Amniotic epithelial cell (primary cell): ENCODE measurements around the gene INPP4A.
A peak's percentile ranks its signal among the peaks of the same experiment; 100 is the strongest.

Source experiments
- DNase-seq: peaks from one replicate; pipeline ENCODE4 v3.0.0-alpha.2; 2010; ENCODE audit warnings: low read depth

INPP4A gene

DNA sequence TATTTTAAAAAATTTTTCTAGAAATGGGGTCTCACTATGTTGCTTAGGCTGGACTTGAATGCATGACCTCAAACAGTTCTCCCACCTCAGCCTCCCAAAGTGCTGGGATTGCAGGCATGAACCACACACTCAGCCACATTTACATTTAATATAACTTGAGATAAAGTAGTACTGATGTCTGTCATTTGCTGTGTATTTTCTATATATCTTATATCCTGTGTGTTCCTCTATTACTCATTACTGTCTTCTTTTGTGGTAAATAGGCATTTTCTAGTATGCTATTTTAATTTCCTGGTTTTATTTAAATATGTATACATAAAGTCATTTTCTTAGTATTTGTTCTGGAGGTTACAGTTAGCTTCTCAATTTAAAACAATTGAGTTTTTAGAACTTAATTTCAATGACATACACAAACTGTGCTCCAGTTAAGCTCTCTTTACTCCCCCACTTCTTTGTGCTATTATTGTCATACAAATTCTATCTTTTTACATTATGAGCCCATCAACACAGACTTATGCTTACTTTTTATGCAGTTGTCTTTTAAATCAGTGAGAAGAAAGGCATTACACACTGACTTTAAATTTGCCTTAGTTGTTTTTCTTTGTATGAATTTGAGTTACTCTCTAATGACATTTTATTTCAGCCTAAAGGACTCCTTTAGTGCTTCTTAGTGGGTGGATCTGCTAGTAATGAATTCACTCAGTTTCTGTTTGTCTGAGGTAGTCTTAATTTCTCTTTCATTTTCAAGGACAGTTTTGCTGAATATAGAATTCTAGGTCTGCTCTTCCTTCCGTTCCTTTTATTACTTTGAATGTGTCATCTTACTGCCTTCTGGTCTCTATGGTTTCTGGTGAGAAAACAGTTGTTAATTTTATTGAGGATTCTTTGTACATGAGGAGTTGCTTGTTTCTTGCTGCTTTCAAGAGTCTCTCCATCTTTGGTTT is 6.2 kb upstream of the INPP4A start:
- no peak for DNase-seq

DNA sequence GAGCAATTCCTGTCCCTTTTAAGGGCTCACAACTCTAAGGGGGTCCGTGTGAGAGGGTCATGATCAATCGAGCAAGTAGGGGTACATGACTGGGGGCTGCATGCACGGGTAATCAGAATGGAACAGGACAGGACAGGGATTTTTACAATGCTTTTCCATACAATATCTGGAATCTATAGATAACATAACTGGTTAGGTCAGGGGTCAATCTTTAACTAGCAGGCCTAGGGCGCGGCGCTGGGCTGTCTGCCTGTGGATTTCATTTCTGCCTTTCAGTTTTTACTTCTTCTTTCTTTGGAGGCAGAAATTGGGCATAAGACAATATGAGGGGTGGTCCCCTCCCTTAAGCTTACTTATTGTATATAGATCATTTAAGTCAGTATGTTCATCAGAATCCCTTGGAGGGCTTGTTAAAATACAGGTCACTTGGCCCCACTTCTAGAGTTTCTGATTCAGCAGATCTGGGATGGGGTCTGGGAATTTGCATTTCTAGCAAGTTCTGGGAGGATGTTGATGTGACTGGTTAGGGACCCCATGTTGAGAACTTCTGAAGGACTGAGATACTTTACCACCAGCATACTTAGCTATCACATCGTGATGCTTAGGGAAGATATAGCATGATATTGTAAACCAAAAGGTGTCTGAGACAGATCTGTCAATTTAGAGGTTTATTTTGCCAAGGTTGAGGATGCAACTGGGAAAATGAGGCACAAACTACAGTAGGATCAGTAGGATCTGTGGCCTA is 2.8 kb upstream of the INPP4A start:
- no peak for DNase-seq

DNA sequence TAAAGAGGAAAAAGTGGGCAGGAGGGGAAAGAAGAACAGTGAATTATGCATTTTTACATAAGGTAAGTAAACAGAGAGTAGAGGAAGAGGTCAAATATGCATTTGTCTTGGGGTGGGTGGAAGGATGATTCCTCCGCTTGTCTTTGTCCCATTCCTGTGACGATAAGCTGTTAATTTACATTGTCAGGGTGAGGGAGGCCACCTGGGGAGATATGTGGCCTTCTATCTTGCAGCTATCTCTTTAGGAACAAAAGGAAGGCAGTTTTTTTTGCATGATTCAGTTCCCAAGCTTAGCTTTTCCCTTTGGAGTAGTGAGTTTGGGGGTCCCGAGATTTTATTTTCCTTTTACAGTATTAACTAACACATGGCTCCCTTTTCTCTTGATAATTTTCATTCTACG is 2.2 kb upstream of the INPP4A start:
- no peak for DNase-seq

DNA sequence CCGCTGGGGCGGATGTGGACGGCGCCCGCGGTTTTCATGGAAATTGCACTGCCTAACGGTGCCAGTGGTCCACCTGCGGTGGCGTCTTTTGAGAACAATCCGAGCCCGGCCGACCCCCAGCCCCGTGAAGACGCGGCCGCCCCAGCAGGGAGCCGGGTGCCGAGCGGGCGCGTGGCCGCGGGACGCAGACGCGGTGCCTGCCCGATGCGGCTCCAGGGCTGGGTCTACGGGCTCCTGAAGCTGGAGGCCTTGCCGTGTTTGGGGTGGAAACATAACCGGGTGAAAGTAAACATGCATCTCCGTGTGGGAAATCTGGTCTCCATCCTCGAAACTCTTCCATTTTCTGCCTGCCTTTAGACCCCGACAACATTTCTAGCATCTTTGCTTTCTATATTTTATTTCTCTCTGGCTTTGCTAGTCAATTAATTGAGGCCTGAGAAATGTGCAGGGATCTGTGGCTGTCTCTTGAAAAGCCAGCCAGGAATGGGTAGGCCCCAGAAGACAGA is 572 bp downstream of the INPP4A start:
- DNase-seq, result no peak

DNA sequence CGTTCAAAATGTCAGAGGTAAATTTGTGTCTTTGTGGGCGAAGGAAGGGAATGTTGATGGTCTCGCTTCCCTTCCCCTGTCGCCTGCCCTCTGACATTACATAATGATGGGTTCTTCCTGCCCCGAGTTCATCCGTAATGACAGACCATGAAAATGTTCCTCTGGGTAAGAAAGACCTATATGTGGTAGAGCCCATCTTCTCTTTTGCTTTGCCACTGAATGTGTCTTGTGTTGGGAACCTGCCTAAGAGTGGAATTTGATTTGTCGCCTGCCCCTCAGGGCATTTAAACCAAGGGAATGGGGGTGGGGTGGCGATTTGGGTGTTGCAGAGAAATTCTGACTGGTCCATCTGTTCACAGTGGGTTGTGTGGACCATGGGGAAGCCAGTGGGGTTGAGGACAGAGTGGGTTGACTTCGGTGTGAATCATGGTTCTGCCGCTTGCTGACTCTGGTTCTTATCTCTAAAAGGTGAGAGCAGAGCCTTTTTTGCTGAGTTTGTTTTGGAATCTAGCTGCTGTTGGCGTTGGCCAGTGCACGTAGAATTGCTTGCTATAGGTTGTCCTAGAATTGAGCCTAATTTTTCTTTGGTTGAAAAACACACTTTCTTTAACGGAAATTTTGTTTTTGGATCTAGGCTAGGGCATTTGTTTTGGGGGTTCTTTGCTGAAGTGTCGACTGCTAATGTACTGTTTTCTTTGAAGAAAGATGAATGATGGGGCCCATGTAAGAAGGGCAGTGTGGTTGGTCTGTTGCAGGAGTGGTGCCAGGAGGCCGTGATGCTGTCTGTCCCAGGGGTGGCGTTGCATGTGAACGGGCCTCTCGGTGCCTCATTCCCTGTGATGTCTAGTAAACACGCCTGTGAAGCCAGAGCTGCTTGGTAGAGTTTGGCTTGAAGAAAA is 1.3 kb downstream of the INPP4A start:
- DNase-seq, result no peak

DNA sequence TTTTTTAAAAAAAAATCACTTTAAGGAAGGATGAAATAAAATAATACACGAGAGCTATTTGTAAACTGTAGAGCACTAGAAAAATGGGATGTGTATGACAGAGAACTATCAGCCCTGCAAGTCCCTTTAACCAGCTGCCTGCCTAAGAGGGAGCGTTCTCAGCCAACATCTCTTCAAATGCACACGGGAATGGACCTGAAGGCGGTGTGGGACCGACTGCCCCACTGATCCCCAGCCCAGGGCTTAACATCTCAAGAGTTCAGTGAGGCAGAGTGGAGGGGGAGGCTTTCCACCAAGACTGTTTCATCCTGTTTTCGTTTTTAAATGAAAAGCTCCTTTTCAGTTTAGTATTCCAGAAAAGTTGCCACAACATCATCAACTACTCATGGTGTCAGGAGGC is 2.2 kb downstream of the INPP4A start:
- DNase-seq, result no peak

DNA sequence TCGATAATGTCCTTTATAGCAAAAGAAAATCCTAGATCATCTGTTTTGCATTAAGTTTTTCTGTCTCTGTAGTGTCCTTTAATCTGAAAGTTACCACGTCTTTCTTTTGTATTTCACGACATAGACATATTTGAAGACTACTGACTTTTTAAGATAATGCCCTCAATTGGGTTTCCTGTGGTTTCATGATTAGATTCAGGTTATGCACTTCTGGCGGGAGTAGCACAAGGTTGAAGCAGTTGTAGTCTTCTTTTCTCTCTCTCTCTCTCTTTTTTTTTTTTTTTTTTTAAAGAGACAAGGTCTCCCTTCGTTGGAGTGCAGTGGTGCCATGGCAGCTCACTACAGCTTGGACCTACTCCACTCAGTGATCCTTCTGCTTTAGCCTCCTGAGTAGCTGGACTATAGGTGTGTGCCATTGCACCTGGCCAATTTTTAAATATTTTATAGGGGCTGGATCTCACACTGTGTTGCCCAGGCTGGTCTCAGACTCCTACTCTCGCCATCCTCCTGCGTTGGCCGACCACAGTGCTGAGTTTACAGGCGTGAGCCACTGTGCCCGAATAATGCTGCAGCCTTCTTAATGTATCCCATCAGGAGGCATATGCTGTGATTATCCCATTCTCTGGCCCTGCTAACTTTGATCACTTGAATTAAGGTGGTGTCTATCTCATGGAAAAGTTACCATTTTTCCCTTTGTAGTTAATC is 3.9 kb downstream of the INPP4A start:
- DNase-seq, result no peak

DNA sequence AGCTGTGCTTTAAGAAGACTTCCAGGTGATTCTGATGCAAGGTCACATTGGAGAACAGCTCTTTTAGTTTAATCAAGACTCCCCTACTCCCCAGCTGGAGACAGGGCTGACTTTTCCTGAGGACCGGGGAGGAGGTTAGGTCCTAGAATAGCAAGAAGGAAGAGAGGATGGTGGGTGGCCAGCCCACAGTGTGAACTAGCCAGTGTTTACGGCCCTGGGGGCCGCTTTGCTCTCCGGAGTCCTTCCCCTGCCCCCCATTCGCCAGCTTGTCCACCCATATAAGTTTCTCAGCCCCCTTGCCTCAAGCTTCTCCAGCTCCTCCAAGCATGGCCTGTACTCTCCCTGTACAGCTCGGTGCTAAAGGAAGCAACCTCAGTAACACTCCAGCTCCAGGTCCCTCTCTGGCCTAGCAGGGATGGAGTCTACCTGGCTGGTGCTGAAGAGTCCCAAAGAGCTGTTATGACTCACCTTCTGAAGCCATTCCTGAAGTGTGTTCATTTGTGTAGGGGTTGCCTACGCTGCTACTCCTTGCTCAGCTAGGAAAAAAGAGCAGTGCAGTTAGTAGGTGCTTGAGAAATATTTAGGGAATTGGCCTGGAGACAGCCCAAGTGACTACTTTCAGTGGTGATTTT is 7.9 kb downstream of the INPP4A start:
- DNase-seq, result no peak

DNA sequence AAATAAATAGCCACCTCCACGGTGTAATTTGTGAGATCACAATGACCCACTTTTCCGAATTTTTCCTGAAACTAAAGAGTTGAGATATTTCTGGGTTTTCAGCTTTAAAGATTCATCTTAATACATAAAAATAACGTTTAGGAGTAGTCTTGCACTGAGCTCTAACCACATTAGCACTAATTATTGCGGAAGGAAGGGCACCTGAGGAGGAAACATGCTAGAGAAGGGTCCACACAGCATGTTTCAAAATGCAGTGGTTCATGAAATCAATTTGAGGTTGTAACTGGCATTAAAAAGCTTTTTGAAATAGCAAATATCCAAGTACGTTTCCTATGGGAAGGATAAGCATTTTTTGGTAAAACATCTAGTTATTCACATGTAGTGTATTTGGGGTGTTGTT is 8.4 kb downstream of the INPP4A start:
- no peak for DNase-seq

DNA sequence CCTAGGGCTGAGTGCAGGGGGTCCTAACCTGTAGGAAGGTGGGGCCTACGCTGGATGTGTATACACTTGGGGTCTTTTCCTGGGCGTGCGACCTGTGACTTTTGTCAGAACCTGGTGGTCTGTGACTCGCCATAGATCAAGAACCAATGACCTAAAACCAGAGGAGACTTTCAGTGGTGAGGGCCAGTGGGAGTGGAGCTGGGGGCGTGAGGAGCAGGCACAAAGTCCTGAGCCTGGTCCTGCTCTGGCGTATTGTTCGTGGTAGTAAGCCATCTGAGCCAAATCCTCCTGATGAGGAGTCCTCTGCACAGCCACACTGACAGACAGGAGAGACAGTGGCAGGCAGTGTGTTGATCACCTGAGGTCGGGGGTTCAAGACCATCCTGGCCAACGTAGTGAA is 8.9 kb downstream of the INPP4A start:
- DNase-seq, result no peak

DNA sequence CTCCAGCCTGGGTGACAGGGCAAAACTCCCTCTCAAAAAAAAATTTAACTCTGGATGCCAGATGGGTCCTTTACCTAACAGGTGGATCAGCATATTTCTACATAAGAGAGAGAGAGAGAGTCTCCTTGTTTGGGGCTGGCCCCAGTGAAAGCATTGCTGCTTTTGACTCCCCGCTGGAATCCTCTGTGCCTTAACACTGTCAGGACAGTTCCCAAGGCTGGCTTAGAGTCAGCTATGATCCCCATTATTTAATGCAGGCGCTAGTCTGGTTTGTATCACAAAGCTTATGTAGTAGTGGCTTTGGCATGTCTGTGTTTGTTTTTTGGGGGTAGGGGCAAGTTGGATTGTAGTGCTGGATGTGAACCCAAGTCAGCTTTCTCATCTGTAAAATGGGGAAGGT is 9.4 kb downstream of the INPP4A start:
- no peak for DNase-seq

DNA sequence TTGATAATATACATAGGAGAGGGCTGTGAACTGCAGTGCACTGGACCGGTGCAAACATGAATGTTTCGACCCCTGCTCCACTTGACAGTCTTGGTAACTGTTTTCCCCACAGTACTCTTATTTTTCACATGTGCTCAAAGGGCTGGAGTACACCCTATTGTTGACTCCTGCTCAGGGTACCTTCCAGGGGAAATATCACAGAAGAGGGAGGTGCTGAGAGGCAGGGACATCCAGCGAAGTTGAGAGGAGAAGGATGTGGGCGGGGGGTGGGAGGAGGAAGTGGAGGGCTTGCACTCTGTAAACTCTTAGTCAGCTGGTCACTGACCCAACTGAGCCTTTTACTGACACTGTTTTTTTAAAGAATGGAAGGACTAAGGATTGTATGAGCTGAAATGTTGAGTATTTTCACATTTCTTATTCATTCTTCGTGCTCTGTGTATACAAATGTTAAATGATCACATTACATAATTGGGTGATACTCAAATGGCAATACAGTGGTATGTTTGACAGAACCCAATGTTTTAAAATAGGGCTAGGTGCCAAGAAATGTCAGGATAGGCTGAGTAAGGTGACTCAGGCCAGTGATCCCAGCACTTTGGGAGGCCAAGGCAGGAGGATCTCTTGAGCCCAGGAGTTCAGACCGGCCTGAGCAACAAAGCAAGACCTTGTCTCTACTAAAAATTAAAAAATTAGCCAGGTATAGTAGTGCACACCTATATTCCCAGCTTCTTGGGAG is 10.0 kb downstream of the INPP4A start:
- peak; percentile 34 for DNase-seq

DNA sequence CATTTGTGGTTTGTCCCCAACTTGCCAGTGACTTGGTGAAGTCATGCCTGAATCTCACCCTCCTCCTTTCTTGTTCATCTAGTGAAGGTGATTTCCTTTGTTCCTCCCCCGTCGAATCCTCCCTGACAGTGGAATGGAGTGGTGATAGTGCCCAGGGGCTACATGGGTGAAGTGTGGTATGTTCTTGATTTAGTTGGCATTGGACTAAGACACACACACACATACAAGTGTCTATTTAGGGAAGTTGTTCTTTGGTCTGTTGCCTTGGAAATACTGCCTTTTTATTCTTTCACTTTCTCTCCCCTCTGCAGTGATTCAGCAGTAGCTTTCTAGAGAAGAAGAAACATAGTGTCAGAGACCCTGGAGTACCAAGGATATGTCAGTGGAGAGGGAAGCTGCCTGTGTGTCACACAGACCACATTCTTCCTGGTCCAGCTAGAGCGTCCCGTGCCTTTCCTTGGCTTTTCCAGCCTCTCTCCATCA is 10.9 kb downstream of the INPP4A start:
- no peak for DNase-seq

DNA sequence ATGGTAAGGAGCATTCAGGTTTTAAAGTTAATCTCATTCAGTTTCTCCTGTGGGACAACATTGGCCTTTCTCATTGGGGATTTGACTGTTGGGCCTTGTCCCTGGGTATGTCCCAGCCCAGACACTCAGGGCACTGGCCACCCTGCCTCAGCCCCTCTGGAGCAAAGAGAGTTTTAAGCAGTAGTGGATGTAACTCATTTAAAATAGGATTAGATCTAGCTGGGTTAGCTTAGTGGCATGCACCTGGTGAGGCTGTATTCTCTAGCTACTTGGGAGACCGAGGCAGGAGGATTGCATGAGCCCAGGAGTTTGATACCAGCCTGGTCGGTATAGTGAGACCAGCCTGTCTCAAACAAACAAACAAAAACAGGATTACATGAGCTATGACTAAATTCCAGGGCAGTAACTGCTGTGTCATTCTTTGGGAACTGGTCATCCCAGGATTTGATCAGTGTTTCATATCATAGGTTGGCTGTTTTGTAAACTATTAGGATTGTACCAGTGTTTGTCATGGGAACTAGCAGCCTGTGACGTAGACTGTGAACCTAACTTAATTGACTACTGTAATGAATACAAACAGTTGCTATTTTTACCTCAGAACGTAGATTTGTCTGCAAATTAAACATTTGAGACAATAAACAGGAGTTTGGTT is 12.5 kb downstream of the INPP4A start:
- peak; percentile 86 for DNase-seq

DNA sequence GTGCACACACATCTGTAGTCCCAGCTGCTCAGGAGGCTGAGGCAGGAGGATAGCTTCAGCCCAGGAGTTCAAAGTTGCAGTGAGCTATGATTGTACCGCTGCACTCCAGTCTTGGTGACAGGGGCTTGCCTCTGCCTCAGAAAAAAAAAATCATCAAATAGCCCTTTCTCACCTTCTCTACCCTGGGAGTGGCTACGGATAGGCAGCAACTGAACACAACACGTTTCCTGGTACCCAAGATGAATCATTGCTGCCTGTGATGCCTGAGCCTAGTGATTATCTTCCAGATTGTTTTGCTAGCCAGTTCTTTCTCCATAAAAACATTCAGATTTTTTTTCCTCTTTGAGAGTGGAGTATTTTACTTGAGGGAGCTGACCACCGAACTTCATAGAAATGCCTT is 13.5 kb downstream of the INPP4A start:
- DNase-seq, result peak; percentile 60

DNA sequence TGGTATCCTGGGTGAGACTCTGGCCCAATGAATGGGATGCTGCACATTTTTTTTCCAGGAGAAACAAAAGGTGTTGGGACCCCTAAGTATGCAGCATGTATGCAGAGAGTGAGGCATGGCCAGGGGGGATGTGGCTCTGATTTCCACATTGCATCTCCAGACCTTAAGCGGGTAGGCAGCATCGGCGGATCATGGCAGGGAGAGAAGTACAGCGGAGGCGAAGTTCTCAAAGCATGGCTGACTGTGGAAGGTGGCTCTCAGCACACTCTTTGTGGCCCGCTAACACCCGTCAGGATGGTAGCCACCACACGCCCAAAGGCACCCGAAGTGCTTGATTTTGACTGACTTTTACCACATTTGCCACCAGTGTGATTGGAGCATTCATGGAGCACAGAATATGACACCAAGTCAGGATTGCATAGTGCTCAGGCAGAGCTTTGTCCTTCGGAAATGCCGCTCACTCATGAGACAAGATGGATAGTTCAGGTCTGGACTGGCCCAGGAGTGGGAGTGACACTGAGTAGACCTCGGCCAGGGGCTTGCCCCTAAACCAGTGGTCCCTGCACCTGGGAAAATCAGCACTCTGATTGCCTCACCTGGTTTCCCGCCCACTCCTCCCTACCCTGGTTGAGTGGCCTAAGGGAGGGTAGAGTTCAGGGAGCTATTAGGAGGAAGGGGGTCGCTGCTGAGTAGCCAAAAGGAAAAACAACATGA is 14.2 kb downstream of the INPP4A start:
- DNase-seq, result no peak

DNA sequence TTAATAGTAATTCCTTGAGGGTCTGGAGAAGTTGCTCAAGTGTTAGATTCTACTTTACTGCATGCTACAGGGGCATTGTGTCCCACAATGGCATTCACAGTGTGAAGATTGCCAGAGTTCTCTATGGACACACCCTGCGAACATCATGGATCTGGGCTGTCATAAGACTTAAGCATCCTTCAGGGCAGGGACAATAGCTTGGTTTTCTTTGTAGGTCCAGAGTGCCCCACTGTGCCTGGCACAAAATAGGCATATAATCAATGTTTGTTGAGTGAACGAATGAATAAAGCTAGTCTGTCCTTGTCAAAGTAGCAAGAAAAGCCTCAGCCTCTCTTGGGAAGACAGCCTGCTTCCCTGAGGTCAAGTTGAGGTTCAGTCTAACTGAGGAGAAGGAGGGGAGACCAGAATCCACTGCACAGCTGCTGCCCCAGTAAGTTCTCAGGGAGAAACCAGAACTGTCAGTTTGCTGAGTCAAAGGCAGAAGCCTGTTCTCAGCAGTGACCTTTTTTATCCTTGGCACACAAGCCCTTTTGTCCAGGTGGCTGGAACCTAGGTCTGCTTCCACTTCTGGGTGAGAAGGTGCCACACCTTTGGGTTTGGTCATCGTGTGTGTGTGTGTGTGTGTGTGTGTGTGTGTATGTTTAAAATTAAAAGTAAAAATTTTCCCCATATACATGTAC is 15.0 kb downstream of the INPP4A start:
- DNase-seq, result no peak
